HG03103 (cell line): ENCODE data around the gene LGR6.
"Not testable (repeated sequence)": the region's sequence is repeated elsewhere in the genome, so short reads cannot be mapped to it uniquely, and the experiment has no call there.

ENCODE experiments used
- ATAC-seq: cut with Tn5 transposase; IDR thresholded peaks from one replicate; pipeline ENCODE4 v1.9.1; 2021; ENCODE audit warnings: low read depth; ENCODE audit not compliant: unreplicated experiment

Gene LGR6

GRCh38 chr1:202311875-202312635 is 118.5 kb downstream of the LGR6 start:
- ATAC-seq: no peak

GRCh38 chr1:202315576-202316168 is 122.1 kb downstream of the LGR6 start:
- no peak for ATAC-seq

- no peak for ATAC-seq
These were observed 122.6 kb downstream of the LGR6 start for GRCh38 chr1:202316186-202316585.

DNA sequence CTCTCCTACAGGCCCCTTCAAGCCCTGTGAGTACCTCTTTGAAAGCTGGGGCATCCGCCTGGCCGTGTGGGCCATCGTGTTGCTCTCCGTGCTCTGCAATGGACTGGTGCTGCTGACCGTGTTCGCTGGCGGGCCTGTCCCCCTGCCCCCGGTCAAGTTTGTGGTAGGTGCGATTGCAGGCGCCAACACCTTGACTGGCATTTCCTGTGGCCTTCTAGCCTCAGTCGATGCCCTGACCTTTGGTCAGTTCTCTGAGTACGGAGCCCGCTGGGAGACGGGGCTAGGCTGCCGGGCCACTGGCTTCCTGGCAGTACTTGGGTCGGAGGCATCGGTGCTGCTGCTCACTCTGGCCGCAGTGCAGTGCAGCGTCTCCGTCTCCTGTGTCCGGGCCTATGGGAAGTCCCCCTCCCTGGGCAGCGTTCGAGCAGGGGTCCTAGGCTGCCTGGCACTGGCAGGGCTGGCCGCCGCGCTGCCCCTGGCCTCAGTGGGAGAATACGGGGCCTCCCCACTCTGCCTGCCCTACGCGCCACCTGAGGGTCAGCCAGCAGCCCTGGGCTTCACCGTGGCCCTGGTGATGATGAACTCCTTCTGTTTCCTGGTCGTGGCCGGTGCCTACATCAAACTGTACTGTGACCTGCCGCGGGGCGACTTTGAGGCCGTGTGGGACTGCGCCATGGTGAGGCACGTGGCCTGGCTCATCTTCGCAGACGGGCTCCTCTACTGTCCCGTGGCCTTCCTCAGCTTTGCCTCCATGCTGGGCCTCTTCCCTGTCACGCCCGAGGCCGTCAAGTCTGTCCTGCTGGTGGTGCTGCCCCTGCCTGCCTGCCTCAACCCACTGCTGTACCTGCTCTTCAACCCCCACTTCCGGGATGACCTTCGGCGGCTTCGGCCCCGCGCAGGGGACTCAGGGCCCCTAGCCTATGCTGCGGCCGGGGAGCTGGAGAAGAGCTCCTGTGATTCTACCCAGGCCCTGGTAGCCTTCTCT is 124.6 kb downstream of the LGR6 start:
- no peak for ATAC-seq

GRCh38 chr1:202319381-202320080 is 125.9 kb downstream of the LGR6 start:
- ATAC-seq: no peak

- no peak for ATAC-seq
These were observed 126.4 kb downstream of the LGR6 start for GRCh38 chr1:202320081-202320405.

- no peak for ATAC-seq
These were observed 130.1 kb downstream of the LGR6 start for GRCh38 chr1:202323731-202324130.

DNA sequence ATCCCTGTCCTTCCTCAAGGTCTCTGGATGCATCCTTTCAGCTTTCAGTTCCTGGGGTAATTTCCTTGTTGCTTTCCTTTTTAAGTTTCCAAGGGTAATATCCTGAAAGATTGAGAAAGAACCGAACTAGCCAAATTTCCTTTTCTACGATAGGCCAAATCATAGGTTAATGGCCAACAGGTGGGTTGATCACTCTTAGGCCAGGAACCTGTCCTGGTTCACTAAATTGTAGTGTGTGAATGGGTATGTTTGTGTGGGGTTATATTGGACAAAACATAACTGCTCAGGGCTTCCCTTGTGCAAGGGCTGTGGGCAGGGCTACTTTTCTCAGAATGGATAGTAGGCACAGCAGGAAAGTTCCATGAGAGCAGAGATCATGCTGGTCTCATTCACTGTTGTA is 131.0 kb downstream of the LGR6 start:
- ATAC-seq: no peak

GRCh38 chr1:202329891-202330290 is 136.3 kb downstream of the LGR6 start:
- ATAC-seq: no peak

DNA sequence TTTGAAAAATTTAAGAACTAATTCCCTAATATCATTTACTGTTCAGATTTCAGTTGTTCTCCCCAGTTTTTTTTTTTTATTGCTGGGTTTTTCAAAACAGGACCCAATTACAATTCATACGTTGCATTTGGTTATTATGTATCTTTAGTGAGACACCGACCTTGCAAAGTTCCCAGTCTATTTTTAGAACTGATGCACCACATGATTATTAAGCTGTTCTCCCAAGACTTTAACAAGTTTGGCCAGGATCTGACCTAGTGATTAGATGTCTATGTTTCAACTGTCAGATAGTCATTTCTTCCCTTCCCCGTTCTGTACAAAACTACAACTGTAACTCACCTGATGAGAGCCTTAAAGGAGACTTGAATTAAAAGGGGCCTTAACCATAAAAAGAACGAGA is 140.3 kb downstream of the LGR6 start:
- ATAC-seq: no peak

DNA sequence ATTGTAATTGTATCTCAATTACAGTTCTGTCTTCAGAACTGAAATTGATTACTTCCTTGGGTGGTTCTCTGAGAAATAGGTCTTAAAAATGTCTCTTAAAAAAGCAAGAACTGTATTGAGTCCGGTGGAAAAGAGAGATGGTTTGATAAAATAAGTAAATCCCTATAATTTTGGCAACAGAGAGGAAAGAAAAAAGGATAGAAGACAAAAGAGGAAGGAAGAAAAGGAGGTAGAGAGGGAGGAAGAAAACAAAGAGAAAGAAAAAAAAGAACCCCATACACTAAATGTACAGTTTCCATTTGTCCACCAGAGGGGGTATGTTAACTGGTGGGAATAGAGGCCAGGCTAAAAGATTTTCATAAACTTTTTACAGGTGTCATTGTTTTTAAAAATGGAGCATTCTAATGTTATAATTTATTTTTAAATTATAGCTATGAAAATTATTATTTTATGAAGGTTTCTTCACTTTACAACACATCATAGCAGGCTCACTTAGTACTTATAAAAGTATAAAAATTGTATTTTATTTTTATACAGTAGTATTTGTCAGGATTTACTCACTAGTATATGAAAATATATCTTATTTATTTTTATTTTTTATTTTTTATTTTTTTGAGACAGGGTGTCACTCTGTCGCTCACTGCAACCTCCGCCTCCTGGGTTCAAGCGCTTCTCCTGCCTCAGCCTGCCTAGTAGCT is 150.2 kb downstream of the LGR6 start:
- ATAC-seq: no peak

GRCh38 chr1:202348005-202348508 is 154.5 kb downstream of the LGR6 start:
- no peak for ATAC-seq

DNA sequence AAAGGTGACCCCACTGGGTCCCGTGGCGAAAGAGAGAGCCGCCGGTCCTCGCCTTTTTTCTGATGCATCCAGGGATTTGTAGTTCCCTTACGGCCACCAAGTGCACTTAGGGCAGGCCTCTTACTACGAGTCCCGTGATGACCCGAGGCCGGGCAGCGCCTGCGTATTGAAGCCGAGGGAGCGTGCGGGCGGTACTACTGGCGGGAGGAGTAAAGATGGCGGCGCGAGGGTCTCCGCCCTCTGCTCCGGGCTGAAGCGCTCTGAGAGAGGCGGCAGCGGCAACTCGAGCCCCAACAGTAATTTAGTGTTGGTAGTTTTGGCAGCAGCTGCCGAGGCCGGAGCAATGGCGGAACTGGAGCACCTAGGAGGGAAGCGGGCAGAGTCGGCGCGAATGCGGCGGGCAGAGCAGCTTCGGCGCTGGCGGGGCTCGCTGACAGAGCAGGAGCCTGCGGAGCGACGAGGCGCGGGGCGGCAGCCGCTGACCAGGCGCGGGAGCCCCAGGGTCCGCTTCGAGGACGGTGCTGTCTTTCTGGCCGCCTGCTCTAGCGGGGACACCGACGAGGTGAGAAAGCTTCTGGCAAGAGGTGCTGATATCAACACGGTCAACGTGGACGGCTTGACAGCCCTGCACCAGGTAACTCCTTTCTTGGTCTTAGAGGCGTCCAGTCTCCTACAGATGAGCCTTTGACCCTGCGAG is 155.1 kb downstream of the LGR6 start, which contains the start of gene PPP1R12B:
Gene PPP1R12B (plus strand): TSS at position 191 of the 697 bp plus-strand sequence. CDS start 153 bp downstream, at position 344.
- peak; percentile 96 for ATAC-seq

GRCh38 chr1:202349206-202349928 is 155.8 kb downstream of the LGR6 start:
- no peak for ATAC-seq

DNA sequence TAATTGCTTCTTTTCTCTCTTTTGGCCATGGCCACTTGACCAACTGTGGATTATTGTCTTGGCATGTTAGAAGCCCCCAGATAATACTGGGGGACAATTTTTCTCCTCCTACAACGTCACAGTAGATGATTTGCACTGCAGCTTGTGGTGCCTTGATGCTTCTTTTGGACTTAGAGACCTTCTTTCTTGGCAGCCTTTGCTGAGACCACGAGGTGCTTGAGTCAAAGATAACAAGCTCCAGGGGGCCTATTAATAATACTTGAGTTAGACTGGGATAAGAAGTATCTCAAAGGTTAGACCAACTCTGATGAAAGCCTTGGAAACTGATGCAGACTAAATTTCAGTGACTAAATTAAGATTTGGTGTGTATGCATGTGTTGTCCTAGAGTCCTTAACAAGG is 158.1 kb downstream of the LGR6 start:
- no peak for ATAC-seq

GRCh38 chr1:202352583-202353197 is 159.1 kb downstream of the LGR6 start:
- not testable (repeated sequence) for ATAC-seq

GRCh38 chr1:202355944-202356553 is 162.4 kb downstream of the LGR6 start:
- ATAC-seq: no peak

DNA sequence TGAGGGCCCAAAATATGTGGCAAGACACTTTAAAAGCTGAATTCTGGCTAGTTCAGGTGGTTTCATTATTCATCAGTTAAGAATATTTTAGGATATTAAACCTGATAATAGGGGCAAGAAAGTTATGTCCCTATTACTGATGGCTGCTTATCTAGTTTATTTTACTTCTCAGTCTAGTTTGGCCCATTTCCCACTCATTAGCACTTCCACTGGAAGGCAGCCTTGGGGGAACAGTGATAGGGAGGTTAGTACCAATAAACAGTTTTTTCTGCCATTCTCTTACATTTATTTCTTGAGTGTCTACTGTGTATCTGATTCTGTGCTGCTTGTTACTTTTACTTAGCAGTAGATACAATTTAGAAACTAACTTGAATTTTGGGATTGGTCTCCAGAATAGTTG is 163.9 kb downstream of the LGR6 start:
- ATAC-seq: no peak
